GM06990 (cell line): Measurements from ENCODE around the gene LRRC75A.

ENCODE experiments used
- DNase-seq: peaks from one replicate; pipeline ENCODE4 v3.0.0-alpha.2; 2011; ENCODE audit not compliant: insufficient read length; ENCODE audit errors: extremely low read depth
- H3K27me3 ChIP-seq: replicated peaks from 2 replicates; pipeline ENCODE4 v1.6.0; 2011; ENCODE audit warnings: low read length; ENCODE audit not compliant: control insufficient read depth, insufficient read depth
- H3K36me3 ChIP-seq: 2 replicates; pipeline ENCODE4 v1.5.1; 2011; ENCODE audit warnings: low read length; ENCODE audit not compliant: control insufficient read depth, insufficient read depth
- H3K4me3 ChIP-seq: replicated peaks from 2 replicates; pipeline ENCODE4 v1.5.1; 2011; ENCODE audit warnings: low read depth, mild to moderate bottlenecking, control low read depth, low read length
- TF ChIP-seq, protein P1 (sequence below): IDR thresholded peaks from 2 replicates; pipeline ENCODE4 v1.5.1; 2011; ENCODE audit warnings: low read length, control low read depth, mild to moderate bottlenecking, inconsistent platforms; ENCODE audit not compliant: insufficient read depth, poor library complexity, severe bottlenecking

The LRRC75A gene

DNA sequence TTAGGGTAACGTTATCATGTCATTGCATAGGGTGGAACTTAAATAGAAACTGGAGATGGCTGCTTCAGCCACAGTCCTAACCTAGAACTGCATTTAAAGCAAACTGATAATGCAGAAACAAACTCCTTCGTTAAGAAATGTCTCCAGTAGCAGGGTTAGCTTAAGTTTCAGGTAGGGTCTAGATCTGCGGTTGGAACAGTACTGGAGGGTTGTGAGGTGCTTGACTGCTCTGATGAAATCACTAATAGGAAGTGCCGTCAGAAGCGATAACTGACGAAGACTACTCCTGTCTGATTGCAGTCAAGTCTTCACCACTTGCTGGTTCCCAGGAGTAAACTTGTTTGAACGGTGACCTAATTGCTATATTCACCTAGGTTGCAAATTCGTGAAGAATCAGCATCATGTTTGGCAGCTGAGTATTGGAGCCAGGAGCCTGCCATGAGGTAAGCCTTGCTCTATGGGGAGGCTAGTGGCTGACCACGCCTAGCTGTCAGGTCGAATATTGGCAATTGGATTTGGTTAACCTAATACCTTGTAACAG is 52.1 kb downstream of the LRRC75A start:
- DNase-seq, result no peak
- Histone ChIP-seq H3K27me3 (no peaks in the 10 kb centered on the region), H3K36me3 (peaks cover 38% of the 10 kb centered on the region), H3K4me3 (peak overlapping the region; percentile 97)
- TF ChIP-seq, protein P1, sequence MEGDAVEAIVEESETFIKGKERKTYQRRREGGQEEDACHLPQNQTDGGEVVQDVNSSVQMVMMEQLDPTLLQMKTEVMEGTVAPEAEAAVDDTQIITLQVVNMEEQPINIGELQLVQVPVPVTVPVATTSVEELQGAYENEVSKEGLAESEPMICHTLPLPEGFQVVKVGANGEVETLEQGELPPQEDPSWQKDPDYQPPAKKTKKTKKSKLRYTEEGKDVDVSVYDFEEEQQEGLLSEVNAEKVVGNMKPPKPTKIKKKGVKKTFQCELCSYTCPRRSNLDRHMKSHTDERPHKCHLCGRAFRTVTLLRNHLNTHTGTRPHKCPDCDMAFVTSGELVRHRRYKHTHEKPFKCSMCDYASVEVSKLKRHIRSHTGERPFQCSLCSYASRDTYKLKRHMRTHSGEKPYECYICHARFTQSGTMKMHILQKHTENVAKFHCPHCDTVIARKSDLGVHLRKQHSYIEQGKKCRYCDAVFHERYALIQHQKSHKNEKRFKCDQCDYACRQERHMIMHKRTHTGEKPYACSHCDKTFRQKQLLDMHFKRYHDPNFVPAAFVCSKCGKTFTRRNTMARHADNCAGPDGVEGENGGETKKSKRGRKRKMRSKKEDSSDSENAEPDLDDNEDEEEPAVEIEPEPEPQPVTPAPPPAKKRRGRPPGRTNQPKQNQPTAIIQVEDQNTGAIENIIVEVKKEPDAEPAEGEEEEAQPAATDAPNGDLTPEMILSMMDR, result no peak

DNA sequence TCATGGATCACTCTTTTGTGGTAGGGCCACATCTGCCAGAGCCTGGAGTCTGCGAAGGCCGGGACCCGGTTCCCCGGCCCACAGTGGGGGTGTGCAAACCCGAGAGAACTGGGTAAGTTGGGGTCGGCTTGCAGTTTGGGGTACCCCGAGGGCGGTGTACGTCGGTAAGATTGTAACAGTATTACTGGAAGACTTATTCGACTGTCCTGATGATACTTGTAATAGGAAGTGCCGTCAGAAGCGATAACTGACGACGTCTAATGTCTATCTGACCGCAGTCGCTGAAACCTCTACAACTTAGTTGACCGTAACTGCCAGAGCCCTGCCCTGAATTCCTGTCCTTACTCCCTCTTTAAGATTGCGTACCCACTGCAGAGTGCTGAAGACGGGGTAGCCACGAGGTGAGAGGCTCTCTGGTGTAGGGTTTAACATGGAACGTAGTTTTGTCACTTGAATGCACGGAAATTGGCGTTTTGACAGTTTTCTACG is 52.6 kb downstream of the LRRC75A start:
- DNase-seq, result no peak
- Histone ChIP-seq H3K27me3 (no peaks in the 10 kb centered on the region), H3K36me3 (peaks cover 38% of the 10 kb centered on the region), H3K4me3 (peak overlapping the region; percentile 97)
- TF ChIP-seq, protein P1, result no peak

DNA sequence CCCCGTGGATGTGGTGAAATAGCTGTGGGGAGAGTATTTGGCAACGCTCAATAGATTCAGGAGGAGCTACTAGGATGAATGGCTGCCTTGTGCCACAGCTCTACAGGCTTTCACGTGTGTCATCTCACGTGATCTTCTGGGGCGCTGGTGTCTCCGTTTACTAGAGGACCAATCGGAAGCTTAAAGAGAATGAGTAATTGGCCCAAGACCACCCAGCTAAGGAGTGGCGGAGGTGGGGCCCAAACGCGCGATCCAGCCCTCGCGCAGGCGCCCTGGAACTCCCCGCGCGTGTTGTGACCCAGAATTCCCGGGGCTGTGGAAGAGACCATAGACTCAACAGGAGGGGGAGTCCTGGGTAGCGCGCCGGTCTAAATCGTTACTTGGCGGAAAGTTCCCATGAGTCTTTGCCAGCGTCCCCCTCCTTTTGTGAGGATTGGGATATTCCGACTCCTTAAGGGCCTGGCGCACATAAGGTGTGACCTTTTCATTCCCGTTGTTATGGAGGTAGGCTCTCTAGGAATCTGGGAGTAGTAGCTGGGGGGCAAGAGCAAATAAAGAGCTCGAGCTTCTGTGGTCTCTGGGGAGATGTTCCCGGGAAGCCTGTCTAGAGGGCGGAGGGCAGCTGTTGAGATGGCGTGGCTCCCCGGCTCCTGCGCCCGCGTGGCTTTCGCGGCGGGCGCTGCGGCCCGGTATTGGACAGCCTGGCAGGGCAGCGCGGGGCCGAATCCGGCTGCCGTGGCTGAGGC is 53.3 kb downstream of the LRRC75A start:
- TF ChIP-seq, protein P1, result no peak
- H3K27me3 ChIP-seq, result no peaks in the 10 kb centered on the region
- H3K36me3 ChIP-seq, result peaks cover 36% of the 10 kb centered on the region
- peak overlapping the region; percentile 97 for H3K4me3 ChIP-seq
- DNase-seq, result peak; percentile 99

DNA sequence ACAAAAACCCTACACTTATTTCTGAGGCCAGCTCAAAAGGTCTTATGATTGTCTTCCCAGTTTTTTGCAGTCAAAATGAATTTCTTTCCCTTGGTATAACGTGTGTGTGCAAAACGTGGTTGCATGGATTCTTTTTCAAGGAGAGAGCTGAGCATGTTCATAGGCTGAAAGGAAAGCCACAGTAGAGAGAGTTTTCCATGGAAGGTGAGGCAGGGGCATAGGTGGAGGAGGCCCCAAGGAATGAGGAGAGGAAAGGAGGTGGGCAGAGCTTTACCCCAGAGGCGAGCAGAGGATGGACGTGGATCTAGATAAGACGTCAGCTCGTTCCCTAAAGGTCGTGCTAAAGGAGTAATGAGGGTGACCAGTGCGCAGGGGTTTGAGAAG is 53.8 kb downstream of the LRRC75A start:
- TF ChIP-seq, protein P1, result no peak
- peaks cover 35% of the 10 kb centered on the region for H3K36me3 ChIP-seq
- no peak for DNase-seq
- H3K4me3 ChIP-seq, result peak overlapping the region; percentile 56
- no peaks in the 10 kb centered on the region for H3K27me3 ChIP-seq

DNA sequence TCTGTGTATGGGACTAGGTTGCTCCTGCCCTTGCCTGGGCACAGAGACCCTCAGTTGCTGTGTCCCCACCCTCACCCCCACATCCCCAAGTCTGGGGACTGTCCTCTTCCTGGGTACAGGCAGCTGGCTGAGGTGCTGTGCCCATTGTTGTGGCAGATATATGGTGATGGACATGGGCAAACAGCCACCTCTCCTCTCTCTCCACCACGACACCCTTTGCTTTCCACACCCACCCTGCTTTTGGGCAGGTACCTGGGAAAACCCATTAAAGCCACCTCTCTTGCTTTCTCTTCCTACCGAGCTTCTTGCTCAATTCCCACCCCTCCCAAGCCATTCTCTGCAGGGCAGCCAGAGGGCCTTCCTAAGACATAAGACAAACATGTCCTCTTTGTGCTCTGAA is 54.9 kb downstream of the LRRC75A start:
- DNase-seq, result no peak
- H3K4me3 ChIP-seq, result no peak overlapping the region
- no peaks in the 10 kb centered on the region for H3K27me3 ChIP-seq
- TF ChIP-seq, protein P1, result no peak
- peaks cover 27% of the 10 kb centered on the region for H3K36me3 ChIP-seq
